ENCODE measurements around the gene UGT1A10. TPM values are rescaled to one million over a fixed set of nuclear protein-coding genes. Genes with fewer than 3 reads are reported as not detected.

The UGT1A10 gene
- total and polyA plus RNA-seq, 10 of the 15 experiments (the other 5 are each of a cell fraction or from before 2014, with no cell fraction given) = not detected

GRCh38 chr2:233668605-233669260, 32.5 kb downstream of the UGT1A10 start:
- Histone ChIP-seq H3K27me3 (replicated peaks in 1 of 2; ENCODE audit: control insufficient read depth in 2 of 2, insufficient read depth in 2 of 2, low read length in 1 of 2) (no peaks in the 10 kb centered on the region; a peak in 1 of 4 replicates), H3K4me1 (ENCODE audit: control insufficient read depth, insufficient read depth, low read length) (no peaks in the 10 kb centered on the region), H3K9ac (ENCODE audit: control insufficient read depth, insufficient read depth, low read length) (no peak overlapping the region), H3K36me3 (ENCODE audit: control insufficient read depth in 2 of 2, insufficient read depth in 2 of 2, low read length in 1 of 2) (no peaks in the 10 kb centered on the region), H3K79me2 (ENCODE audit: control insufficient read depth, insufficient read depth, low read length) (no peaks in the 10 kb centered on the region), H4K20me1 (ENCODE audit: control insufficient read depth, insufficient read depth) (no peaks in the 10 kb centered on the region), H3K27ac (ENCODE audit: control insufficient read depth, insufficient read depth) (no peak overlapping the region), H3K4me2 (ENCODE audit: control insufficient read depth, insufficient read depth) (no peak overlapping the region), H2AFZ (ENCODE audit: control insufficient read depth, low read depth, low read length) (no peak overlapping the region), H3K4me3 (no peak overlapping the region), H3K9me3 (replicated peaks; ENCODE audit: control insufficient read depth, insufficient read depth, low read length) (no peaks in the 10 kb centered on the region)
- ATAC-seq = no peak
- TF ChIP-seq, protein P1, sequence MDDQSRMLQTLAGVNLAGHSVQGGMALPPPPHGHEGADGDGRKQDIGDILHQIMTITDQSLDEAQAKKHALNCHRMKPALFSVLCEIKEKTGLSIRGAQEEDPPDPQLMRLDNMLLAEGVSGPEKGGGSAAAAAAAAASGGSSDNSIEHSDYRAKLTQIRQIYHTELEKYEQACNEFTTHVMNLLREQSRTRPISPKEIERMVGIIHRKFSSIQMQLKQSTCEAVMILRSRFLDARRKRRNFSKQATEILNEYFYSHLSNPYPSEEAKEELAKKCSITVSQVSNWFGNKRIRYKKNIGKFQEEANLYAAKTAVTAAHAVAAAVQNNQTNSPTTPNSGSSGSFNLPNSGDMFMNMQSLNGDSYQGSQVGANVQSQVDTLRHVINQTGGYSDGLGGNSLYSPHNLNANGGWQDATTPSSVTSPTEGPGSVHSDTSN (IDR thresholded peaks at IDR 0.05; ENCODE audit: insufficient replicate concordance, low read depth, low read length) = no peak
- TF ChIP-seq SREBF1 (IDR thresholded peaks at IDR 0.05; ENCODE audit: low read length) = no peak
- TF ChIP-seq, protein P2, sequence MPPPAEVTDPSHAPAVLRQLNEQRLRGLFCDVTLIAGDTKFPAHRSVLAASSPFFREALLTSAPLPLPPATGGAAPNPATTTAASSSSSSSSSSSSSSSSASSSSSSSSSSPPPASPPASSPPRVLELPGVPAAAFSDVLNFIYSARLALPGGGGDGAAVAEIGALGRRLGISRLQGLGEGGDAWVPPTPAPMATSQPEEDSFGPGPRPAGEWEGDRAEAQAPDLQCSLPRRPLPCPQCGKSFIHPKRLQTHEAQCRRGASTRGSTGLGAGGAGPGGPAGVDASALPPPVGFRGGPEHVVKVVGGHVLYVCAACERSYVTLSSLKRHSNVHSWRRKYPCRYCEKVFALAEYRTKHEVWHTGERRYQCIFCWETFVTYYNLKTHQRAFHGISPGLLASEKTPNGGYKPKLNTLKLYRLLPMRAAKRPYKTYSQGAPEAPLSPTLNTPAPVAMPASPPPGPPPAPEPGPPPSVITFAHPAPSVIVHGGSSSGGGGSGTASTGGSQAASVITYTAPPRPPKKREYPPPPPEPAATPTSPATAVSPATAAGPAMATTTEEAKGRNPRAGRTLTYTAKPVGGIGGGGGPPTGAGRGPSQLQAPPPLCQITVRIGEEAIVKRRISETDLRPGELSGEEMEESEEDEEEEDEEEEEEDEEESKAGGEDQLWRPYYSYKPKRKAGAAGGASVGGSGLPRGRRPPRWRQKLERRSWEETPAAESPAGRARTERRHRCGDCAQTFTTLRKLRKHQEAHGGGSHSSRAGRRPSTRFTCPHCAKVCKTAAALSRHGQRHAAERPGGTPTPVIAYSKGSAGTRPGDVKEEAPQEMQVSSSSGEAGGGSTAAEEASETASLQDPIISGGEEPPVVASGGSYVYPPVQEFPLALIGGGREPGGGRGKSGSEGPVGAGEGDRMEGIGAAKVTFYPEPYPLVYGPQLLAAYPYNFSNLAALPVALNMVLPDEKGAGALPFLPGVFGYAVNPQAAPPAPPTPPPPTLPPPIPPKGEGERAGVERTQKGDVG (CRISPR knock-in tag; IDR thresholded peaks at IDR 0.05) = no peak
- TF ChIP-seq, protein P3, sequence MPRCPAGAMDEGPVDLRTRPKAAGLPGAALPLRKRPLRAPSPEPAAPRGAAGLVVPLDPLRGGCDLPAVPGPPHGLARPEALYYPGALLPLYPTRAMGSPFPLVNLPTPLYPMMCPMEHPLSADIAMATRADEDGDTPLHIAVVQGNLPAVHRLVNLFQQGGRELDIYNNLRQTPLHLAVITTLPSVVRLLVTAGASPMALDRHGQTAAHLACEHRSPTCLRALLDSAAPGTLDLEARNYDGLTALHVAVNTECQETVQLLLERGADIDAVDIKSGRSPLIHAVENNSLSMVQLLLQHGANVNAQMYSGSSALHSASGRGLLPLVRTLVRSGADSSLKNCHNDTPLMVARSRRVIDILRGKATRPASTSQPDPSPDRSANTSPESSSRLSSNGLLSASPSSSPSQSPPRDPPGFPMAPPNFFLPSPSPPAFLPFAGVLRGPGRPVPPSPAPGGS (IDR thresholded peaks at IDR 0.05; ENCODE audit: borderline replicate concordance, insufficient read depth, low read depth, low read length, poor library complexity, severe bottlenecking) = no peak
- TF ChIP-seq ATF7 (IDR thresholded peaks at IDR 0.05; ENCODE audit: low read depth) = no peak
- TF ChIP-seq IKZF1 (conservative IDR thresholded peaks at IDR 0.05) = no peak
- no peak for TF ChIP-seq KDM1A (IDR thresholded peaks at IDR 0.05; ENCODE audit: borderline replicate concordance)
- TF ChIP-seq TCF3 (IDR thresholded peaks at IDR 0.05; ENCODE audit: borderline replicate concordance, insufficient read depth, low read depth, low read length) = no peak
- TF ChIP-seq, protein P4, sequence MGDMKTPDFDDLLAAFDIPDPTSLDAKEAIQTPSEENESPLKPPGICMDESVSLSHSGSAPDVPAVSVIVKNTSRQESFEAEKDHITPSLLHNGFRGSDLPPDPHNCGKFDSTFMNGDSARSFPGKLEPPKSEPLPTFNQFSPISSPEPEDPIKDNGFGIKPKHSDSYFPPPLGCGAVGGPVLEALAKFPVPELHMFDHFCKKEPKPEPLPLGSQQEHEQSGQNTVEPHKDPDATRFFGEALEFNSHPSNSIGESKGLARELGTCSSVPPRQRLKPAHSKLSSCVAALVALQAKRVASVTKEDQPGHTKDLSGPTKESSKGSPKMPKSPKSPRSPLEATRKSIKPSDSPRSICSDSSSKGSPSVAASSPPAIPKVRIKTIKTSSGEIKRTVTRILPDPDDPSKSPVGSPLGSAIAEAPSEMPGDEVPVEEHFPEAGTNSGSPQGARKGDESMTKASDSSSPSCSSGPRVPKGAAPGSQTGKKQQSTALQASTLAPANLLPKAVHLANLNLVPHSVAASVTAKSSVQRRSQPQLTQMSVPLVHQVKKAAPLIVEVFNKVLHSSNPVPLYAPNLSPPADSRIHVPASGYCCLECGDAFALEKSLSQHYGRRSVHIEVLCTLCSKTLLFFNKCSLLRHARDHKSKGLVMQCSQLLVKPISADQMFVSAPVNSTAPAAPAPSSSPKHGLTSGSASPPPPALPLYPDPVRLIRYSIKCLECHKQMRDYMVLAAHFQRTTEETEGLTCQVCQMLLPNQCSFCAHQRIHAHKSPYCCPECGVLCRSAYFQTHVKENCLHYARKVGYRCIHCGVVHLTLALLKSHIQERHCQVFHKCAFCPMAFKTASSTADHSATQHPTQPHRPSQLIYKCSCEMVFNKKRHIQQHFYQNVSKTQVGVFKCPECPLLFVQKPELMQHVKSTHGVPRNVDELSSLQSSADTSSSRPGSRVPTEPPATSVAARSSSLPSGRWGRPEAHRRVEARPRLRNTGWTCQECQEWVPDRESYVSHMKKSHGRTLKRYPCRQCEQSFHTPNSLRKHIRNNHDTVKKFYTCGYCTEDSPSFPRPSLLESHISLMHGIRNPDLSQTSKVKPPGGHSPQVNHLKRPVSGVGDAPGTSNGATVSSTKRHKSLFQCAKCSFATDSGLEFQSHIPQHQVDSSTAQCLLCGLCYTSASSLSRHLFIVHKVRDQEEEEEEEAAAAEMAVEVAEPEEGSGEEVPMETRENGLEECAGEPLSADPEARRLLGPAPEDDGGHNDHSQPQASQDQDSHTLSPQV (IDR thresholded peaks at IDR 0.05) = no peak
- TF ChIP-seq POU2F2 (IDR thresholded peaks at IDR 0.05; ENCODE audit: borderline replicate concordance, low read depth, low read length) = no peak
- TF ChIP-seq MYC (IDR thresholded peaks at IDR 0.05; ENCODE audit: insufficient read depth, insufficient read length, insufficient replicate concordance, low read length, severe bottlenecking) = no peak
- in situ Hi-C loops (cut with MboI) (no loop called here), intact Hi-C loops (cut with micrococcal nuclease; ENCODE audit: unreplicated experiment) (no loop called here)
- SMC1A ChIA-PET (ENCODE audit: uncharacterized antibody, unreplicated experiment) = no interaction called here
- no peak for DNase-seq (ENCODE audit: low read depth, low spot score)
- no peak for FAIRE-seq
- BruUV-seq (replicated peaks) = no TSS peak
- POLR2A ChIA-PET = no interaction called here
- RAD21 ChIA-PET (ENCODE audit: unreplicated experiment) = no interaction called here
- CTCF ChIA-PET = no interaction called here
- 83% methylated on average over 4 of the region's 4 CpGs for WGBS (ENCODE audit: insufficient coverage, insufficient replicate concordance, low lambda C conversion rate, missing lambda C conversion rate)

Measured in GM12878 (cell line).